ENCODE data around the gene NRIP2.

Gene NRIP2

GRCh38 chr12:2803635-2804392, 31.0 kb downstream of the NRIP2 start:
- no peaks in the 10 kb centered on the region for H3K27me3 ChIP-seq (ENCODE audit: insufficient read depth, poor library complexity, severe bottlenecking)
- no peak overlapping the region for H3K4me3 ChIP-seq (replicated peaks; ENCODE audit: insufficient read depth, low read length)
- no peak overlapping the region for H3K27ac ChIP-seq (replicated peaks)
- no peak for DNase-seq (ENCODE audit: low read depth in 1 of 2, low spot score in 1 of 2)
- TF ChIP-seq GABPA (IDR thresholded peaks at IDR 0.05; ENCODE audit: low read depth): no peak
- no peak; the same call in 1 of the 2 replicates for TF ChIP-seq POLR2AphosphoS5 (IDR thresholded peaks at IDR 0.05; ENCODE audit: low read depth)
- TF ChIP-seq CTCF (IDR thresholded peaks at IDR 0.05; ENCODE audit: insufficient read depth, low read length): no peak
- TF ChIP-seq SPI1 (IDR thresholded peaks at IDR 0.05; ENCODE audit: borderline replicate concordance, low read depth): no peak
- TF ChIP-seq REST (IDR thresholded peaks at IDR 0.05; ENCODE audit: insufficient replicate concordance, low read depth): no peak

GRCh38 chr12:2801044-2801783, 33.6 kb downstream of the NRIP2 start:
- no peaks in the 10 kb centered on the region for H3K27me3 ChIP-seq (ENCODE audit: insufficient read depth, poor library complexity, severe bottlenecking)
- no peak overlapping the region for H3K4me3 ChIP-seq (replicated peaks; ENCODE audit: insufficient read depth, low read length)
- H3K27ac ChIP-seq (replicated peaks): no peak overlapping the region
- TF ChIP-seq GABPA (IDR thresholded peaks at IDR 0.05; ENCODE audit: low read depth) (no peak), SPI1 (IDR thresholded peaks at IDR 0.05; ENCODE audit: borderline replicate concordance, low read depth) (no peak), POLR2AphosphoS5 (IDR thresholded peaks at IDR 0.05; ENCODE audit: low read depth) (no peak), REST (IDR thresholded peaks at IDR 0.05; ENCODE audit: insufficient replicate concordance, low read depth) (no peak), CTCF (IDR thresholded peaks at IDR 0.05; ENCODE audit: insufficient read depth, low read length) (no peak)
- DNase-seq (ENCODE audit: low read depth in 1 of 2, low spot score in 1 of 2): no peak

- TF ChIP-seq POLR2AphosphoS5 (IDR thresholded peaks at IDR 0.05; ENCODE audit: low read depth) (peak; percentile 20; the same call in 1 of the 2 replicates), CTCF (IDR thresholded peaks at IDR 0.05; ENCODE audit: insufficient read depth, low read length) (no peak)
- no peaks in the 10 kb centered on the region for H3K27me3 ChIP-seq (ENCODE audit: insufficient read depth, poor library complexity, severe bottlenecking)
- no peak for DNase-seq (ENCODE audit: low read depth in 1 of 2, low spot score in 1 of 2)
- no peak overlapping the region for H3K4me3 ChIP-seq (replicated peaks; ENCODE audit: insufficient read depth, low read length)
- H3K27ac ChIP-seq (replicated peaks): no peak overlapping the region
Measured at GRCh38 chr12:2800046-2800570, 34.7 kb downstream of the NRIP2 start.

All from HL-60 (cell line).